Measurements from ENCODE around the gene ANGPT4. TPM values are rescaled to one million over a fixed set of nuclear protein-coding genes. Genes with fewer than 3 reads are reported as not detected.

Gene ANGPT4
- total RNA-seq, 2 donors from 2014 or later, result under 0.01 to 0.66 TPM

- Histone ChIP-seq H3K27ac (no peak overlapping the region), H3K4me1 (no peaks in the 10 kb centered on the region), H3K9me3 (no peaks in the 10 kb centered on the region), H3K4me3 (no peak overlapping the region), H3K36me3 (replicated peaks in 1 of 2; ENCODE audit: insufficient read depth in 1 of 2, low read depth in 2 of 2) (no peaks in the 10 kb centered on the region), H3K27me3 (no peaks in the 10 kb centered on the region)
- WGBS, 2 donors, result 81 to 89% methylated on average over 9 of the region's 9 CpGs
- no peak for ATAC-seq
- intact Hi-C loops (cut with DNase I), result no loop called here
- TF ChIP-seq POLR2A (IDR thresholded peaks at IDR 0.05) (no peak), CTCF (IDR thresholded peaks at IDR 0.05) (no peak)
- no peak for DNase-seq
These were observed 47.9 kb downstream of the ANGPT4 start for GRCh38 chr20:868279-868678.

- ATAC-seq (no peak), DNase-seq (no peak)
- H3K27ac ChIP-seq, result no peak overlapping the region
- H3K27me3 ChIP-seq, result no peaks in the 10 kb centered on the region
- 86% methylated on average over 1 of the region's 1 CpG for WGBS, 2 donors
- TF ChIP-seq POLR2A (IDR thresholded peaks at IDR 0.05), result no peak
- TF ChIP-seq CTCF (IDR thresholded peaks at IDR 0.05), result no peak
- H3K4me3 ChIP-seq, result no peak overlapping the region
- H3K9me3 ChIP-seq, result no peaks in the 10 kb centered on the region
- H3K4me1 ChIP-seq, result no peaks in the 10 kb centered on the region
- H3K36me3 ChIP-seq (replicated peaks in 1 of 2; ENCODE audit: insufficient read depth in 1 of 2, low read depth in 2 of 2), result no peaks in the 10 kb centered on the region
- intact Hi-C loops (cut with DNase I), result no loop called here
These were observed 50.7 kb downstream of the ANGPT4 start for GRCh38 chr20:865440-865839.

DNA sequence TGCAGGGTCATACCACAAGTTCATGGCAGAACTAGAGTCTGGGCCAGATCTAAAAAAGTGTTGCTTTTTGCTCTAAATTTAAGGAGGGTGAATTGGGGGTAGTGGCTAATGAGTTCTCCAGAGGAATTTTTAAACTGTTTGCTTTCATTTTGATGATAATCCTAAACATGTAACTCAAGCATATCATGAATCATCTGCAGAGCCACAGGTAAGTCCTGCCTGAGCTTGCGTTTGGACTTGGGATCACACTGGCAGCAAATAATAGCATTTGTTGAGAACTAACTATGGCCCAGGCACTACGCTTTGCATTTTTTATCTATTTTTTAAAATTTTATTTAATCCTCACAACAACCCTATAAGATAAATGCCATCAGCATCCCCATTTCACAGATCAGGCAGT is 55.2 kb downstream of the ANGPT4 start:
- Histone ChIP-seq H3K27ac (no peak overlapping the region), H3K9me3 (no peaks in the 10 kb centered on the region), H3K36me3 (replicated peaks in 1 of 2; ENCODE audit: insufficient read depth in 1 of 2, low read depth in 2 of 2) (no peaks in the 10 kb centered on the region), H3K4me3 (no peak overlapping the region), H3K27me3 (no peaks in the 10 kb centered on the region), H3K4me1 (no peaks in the 10 kb centered on the region)
- WGBS, 2 donors, result 88 to 94% methylated on average over 2 of the region's 2 CpGs
- intact Hi-C loops (cut with DNase I), result no loop called here
- ATAC-seq (no peak), DNase-seq (no peak)
- TF ChIP-seq POLR2A (IDR thresholded peaks at IDR 0.05), result no peak
- no peak for TF ChIP-seq CTCF (IDR thresholded peaks at IDR 0.05)

DNA sequence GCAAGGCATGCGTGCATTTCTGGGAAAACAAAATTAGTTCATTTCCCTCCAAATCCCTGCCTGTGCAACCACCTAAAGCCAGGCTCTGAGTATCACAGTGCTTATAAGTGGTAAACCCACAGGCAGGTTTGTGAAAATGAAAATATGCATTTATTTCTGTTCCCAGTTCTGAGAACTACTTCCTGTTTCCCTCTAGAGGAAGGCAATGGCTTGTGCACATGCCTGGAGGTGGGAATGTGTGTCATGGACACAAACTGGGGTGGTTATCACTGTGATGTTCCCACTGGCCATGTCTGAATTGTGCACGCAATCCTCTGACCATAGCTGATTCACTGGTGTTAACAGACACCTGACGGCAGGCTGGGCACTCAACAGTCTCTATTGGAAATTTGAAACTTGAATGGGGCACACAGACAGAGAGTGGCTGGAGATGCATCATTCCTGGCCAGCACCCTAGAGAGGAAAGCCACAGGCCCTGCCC is 56.3 kb downstream of the ANGPT4 start:
- DNase-seq, result no peak
- no peaks in the 10 kb centered on the region for H3K9me3 ChIP-seq
- TF ChIP-seq POLR2A (IDR thresholded peaks at IDR 0.05) (no peak), CTCF (IDR thresholded peaks at IDR 0.05) (no peak)
- no peaks in the 10 kb centered on the region for H3K36me3 ChIP-seq (replicated peaks in 1 of 2; ENCODE audit: insufficient read depth in 1 of 2, low read depth in 2 of 2)
- no peaks in the 10 kb centered on the region for H3K4me1 ChIP-seq
- H3K27ac ChIP-seq, result no peak overlapping the region
- intact Hi-C loops (cut with DNase I), result no loop called here
- no peak overlapping the region for H3K4me3 ChIP-seq
- 54 to 56% methylated on average over 3 of the region's 3 CpGs for WGBS, 2 donors
- ATAC-seq, result no peak
- no peaks in the 10 kb centered on the region for H3K27me3 ChIP-seq

- Histone ChIP-seq H3K4me3 (no peak overlapping the region), H3K36me3 (replicated peaks in 1 of 2; ENCODE audit: insufficient read depth in 1 of 2, low read depth in 2 of 2) (no peaks in the 10 kb centered on the region), H3K27ac (no peak overlapping the region), H3K9me3 (no peaks in the 10 kb centered on the region), H3K27me3 (no peaks in the 10 kb centered on the region), H3K4me1 (no peaks in the 10 kb centered on the region)
- TF ChIP-seq CTCF (IDR thresholded peaks at IDR 0.05) (no peak), POLR2A (IDR thresholded peaks at IDR 0.05) (no peak)
- WGBS, 2 donors, result 81 to 82% methylated on average over 6 of the region's 6 CpGs
- intact Hi-C loops (cut with DNase I), result no loop called here
- ATAC-seq, result no peak
- DNase-seq, result no peak
These were observed 58.1 kb downstream of the ANGPT4 start for GRCh38 chr20:858011-858410.

All from body of pancreas (tissue), 4 donors.